GM18502 (cell line): Measurements from ENCODE around the gene MUC3A.

ENCODE experiments used
- ATAC-seq: cut with Tn5 transposase; IDR thresholded peaks from one replicate; pipeline ENCODE4 v1.9.1; 2021; ENCODE audit warnings: mild to moderate bottlenecking; ENCODE audit not compliant: unreplicated experiment, poor library complexity

Gene MUC3A

GRCh38 chr7:100943693-100944092, 5.6 kb upstream of the MUC3A start:
- no peak for ATAC-seq

- no peak for ATAC-seq
These were observed 5.2 kb upstream of the MUC3A start for GRCh38 chr7:100944138-100944537.

DNA sequence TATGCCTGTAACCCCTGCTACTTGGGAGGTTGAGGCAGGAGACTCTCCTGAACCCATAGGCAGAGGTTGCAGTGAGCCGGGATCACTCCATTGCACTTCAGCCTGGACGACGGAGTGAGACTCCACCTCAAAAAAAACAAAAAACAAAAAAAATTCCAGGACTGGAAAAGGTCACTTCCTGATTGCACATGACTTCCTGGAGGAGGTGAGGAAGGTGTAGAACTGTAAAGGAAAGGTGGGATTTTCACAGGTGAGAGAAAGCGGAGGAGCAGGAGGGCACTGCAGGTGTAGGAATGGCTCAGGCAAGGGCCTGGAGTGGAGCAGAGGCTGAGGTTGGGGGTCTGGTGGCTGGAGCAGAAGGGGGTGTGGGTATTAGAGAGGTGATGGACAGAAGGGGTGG, 3.2 kb upstream of the MUC3A start:
- no peak for ATAC-seq

DNA sequence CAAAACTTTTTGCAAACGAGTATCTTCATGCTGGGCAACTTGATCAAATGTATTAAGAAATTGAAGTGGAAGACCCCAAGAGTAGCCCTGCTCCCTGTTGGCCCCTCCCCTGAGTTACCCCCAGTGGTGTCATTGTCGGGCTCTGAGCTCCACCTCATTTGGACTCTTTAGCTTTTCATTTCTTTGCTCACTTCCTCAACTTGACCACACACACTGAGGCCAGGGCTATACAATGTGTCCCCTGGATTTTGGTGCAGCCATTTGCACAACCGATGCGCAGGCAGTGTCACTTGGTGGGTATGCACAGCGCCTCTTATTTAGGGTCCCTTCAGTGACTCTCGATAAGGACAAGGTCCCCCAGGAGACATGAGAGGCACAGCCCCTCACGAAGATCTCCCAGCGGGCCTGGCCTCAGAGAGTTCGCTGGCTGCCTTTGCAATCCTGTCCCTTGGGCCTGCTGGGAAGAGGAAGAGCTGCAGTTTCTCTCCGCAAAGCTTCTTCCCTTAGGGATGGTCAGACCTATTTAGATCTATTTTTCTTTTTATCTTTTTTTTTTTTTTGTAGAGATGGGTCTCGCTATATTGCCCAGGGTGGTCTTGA, 2.5 kb upstream of the MUC3A start:
- ATAC-seq, result no peak

DNA sequence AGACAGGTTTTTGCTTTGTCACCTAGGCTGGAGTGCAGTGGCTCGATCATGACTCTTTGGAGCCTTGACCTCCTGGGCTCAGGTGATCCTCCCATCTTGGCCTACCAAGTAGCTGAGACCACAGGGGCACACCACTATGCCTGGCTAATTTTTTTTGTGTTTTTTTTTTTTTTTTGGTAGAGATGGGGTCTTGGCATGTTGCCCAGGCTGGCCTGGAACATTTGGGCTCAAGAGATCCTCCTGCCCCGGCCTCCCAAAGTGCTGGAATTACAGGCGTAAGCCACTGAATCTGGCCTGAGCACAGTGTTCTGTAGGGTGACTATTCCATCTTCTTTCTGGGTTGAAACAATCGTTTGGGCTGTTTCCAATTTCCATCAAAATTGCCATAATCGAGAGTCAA, 1.5 kb upstream of the MUC3A start:
- no peak for ATAC-seq

GRCh38 chr7:100949933-100950443, 654 bp downstream of the MUC3A start:
- no peak for ATAC-seq

GRCh38 chr7:100951172-100951571, 1.8 kb downstream of the MUC3A start:
- no peak for ATAC-seq

DNA sequence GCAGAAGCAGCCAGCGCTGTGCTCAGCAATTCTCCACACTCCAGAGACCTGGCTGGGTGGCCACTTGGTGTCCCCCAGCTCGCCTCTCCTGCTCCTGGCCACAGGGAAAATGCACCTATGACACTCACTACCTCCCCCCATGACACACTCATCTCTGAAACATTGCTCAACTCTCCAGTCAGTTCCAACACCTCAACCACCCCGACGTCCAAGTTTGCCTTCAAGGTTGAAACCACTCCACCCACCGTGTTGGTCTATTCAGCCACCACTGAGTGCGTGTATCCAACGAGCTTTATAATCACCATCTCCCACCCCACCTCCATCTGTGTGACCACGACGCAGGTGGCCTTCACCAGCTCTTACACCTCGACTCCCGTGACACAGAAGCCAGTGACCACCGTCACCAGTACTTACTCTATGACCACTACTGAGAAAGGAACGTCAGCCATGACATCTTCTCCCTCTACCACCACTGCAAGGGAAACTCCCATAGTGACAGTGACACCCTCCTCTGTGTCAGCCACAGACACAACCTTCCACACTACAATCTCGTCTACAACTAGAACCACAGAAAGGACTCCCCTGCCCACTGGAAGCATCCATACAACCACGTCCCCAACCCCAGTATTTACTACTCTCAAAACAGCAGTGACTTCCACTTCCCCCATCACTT, 2.7 kb downstream of the MUC3A start:
- ATAC-seq, result no peak

- ATAC-seq, result no peak
These were observed 3.3 kb downstream of the MUC3A start for GRCh38 chr7:100952641-100953040.

DNA sequence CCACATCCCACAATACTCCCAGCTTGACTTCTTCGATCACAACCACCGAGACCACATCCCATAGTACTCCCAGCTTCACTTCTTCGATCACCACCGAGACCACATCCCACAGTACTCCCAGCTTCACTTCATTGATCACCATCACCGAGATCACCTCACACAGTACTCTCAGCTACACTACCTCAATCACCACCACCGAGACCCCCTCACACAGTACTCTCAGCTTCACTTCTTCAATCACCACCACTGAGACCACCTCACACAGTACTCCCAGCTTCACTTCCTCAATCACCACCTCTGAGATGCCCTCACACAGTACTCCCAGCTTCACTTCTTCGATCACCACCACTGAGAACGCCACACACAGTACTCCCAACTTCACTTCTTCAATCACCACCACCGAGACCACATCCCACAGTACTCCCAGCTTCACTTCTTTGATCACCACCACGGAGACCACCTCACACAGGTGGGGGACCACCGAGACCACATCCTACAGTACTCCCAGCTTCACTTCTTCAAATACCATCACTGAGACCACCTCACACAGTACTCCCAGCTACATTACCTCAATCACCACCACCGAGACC, 8.6 kb downstream of the MUC3A start:
- ATAC-seq, result no peak

GRCh38 chr7:100959894-100960293, 10.6 kb downstream of the MUC3A start:
- ATAC-seq, result no peak

- no peak for ATAC-seq
These were observed 13.2 kb downstream of the MUC3A start for GRCh38 chr7:100962537-100962936.

DNA sequence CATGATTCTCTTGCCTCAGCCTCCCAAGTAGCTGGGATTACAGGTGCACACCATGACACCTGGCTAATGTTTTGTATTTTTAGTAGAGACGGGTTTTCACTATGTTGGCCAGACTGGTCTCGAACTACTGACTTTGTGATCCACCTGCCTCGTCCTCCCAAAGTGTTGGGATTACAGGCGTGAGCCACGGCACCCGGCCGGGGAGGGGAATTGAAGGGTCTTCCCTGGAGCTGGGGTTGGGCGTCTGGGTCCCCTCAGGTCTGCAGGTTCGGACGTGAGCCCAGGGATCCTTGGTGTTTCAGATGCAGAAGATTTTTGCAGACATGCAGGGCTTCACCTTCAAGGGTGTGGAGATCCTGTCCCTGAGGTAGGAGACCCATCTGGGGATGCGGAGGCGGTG, 14.1 kb downstream of the MUC3A start:
- no peak for ATAC-seq

DNA sequence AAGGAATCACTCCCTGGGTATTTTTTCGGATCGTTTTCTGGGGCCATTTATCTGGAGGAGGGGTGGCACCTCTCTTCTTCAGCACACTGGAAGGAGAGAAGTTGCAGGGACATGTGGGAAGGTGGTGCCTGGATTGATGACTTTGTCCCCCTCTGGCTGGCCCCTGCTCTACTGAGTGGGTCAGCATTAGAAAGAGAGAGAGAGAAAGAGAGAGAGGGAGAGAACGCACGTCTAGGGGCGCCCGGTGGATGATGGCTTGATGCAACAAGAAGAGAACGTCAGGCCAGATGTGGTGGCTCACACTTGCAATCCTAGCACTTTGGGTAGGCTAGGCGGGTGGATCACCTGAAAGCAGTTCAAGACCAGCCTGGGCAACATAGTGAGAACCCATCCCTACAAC, 14.5 kb downstream of the MUC3A start:
- ATAC-seq, result no peak

DNA sequence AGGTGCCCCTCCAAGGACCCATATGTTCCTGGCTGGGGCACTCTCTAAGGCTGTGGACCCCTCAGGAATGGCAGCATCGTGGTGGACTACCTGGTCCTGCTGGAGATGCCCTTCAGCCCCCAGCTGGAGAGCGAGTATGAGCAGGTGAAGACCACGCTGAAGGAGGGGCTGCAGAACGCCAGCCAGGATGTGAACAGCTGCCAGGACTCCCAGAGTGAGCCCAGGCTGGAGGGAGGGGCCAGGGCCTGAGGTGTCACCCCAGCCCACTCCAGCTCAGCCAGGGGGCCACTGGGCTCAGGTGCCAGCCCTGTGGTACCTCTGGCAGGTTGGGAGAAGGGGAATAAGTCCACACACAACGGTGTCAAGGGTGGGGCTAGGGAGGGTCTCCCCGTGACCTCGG, 15.3 kb downstream of the MUC3A start:
- no peak for ATAC-seq

DNA sequence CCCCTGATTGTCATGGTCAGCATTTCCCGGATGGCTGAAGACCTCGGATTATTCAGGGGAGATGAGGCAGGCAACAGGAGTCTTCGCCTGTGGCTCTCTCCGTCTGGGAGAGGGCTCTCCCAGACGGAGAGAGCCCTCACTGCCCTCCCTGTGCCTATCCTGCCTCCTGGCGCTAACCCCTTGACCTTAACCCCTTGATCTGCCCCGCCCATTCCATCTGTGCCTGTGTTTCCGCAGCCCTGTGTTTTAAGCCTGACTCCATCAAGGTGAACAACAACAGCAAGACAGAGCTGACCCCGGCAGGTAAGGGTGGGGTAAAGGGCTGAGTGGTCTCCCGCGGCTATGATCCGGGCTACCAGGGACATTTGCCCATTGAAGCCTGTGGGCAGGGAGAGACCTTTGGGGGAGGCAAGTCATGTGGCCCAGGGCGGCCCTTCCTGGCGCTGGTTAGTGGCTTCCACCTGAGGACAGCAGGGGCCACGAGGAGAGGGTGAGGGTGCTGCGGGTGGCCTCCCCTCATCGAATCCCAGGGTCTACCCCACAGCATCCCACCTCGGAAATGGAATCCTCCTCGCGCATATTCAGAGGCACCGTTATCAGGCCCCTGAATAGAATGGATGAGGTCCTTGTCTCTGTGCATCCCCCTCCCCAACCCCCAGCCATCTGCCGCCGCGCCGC, 15.8 kb downstream of the MUC3A start:
- ATAC-seq, result no peak

GRCh38 chr7:100965723-100966541, 16.6 kb downstream of the MUC3A start:
- ATAC-seq, result peak; percentile 70

- ATAC-seq, result no peak
These were observed 17.4 kb downstream of the MUC3A start for GRCh38 chr7:100966542-100967291.

DNA sequence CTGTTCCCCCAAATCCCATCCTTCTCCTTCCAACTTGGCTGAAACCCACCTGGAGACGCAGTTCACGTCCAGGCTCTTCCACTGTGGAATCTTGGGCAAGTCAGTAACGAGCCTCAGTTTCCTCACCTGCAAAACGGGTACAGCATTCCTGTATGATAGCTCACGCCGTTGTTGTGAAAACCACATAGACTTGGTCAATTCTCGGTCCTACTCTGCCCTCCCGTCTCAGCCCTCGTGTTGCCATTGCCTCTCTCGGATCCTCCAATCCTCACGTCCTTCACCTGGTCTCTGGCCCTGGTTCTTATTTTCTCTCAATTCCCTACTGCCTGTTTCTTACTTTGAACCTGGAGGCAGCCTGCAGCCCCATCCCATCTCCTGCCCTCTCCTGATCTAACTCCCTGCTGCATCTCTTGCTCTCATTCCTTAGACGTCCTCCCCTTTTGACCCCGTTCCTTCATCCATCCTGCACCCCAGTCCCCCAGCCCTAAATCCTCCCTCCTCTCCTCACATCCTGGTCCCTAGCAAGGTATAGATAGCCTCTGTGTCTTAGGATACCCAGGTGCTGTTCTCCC, 18.0 kb downstream of the MUC3A start:
- ATAC-seq, result no peak
